Small intestine (tissue), 16 donors: ENCODE results near the gene B3GNT9. TPM values are rescaled to one million over a fixed set of nuclear protein-coding genes. Genes with fewer than 3 reads are reported as not detected.

Experiments used
- DNase-seq, 2 donors: peaks; one replicate each; pipeline versions ENCODE4 v3.0.0 to v3.0.0-alpha.2; 2013
- FAIRE-seq: peaks from 2 replicates; lab custom pipeline; 2012; peaks lifted over from hg19 to GRCh38; lab: Jason Lieb, UNC
- H3K27ac ChIP-seq, 3 donors: one replicate each; pipeline ENCODE4 v1.5.1; 2013; ENCODE audit warnings: low read length in 2 of 3, mild to moderate bottlenecking in 2 of 3, control low read depth in 1 of 3, inconsistent platforms in 1 of 3, low read depth in 1 of 3, moderate library complexity in 1 of 3
- H3K27me3 ChIP-seq, 3 donors: one replicate each; pipeline ENCODE4 v1.6.1; 2013; ENCODE audit warnings: low read length in 3 of 3, inconsistent platforms in 1 of 3; ENCODE audit not compliant: control insufficient read depth in 3 of 3, insufficient read depth in 3 of 3
- H3K36me3 ChIP-seq, 3 donors: one replicate each; pipeline ENCODE4 v1.6.1; 2013; ENCODE audit warnings: low read length in 3 of 3, inconsistent platforms in 1 of 3, low read depth in 1 of 3, mild to moderate bottlenecking in 1 of 3, moderate library complexity in 1 of 3; ENCODE audit not compliant: control insufficient read depth in 3 of 3, insufficient read depth in 2 of 3
- H3K4me1 ChIP-seq, 3 donors: one replicate each; pipeline ENCODE4 v1.6.1; 2013; ENCODE audit warnings: low read length in 2 of 3, inconsistent platforms in 1 of 3, low read depth in 1 of 3, mild to moderate bottlenecking in 1 of 3, moderate library complexity in 1 of 3; ENCODE audit not compliant: control insufficient read depth in 3 of 3, insufficient read depth in 2 of 3
- H3K4me3 ChIP-seq, 3 donors: one replicate each; pipeline ENCODE4 v1.5.1; 2013; ENCODE audit warnings: low read length in 3 of 3, control low read depth in 1 of 3, inconsistent platforms in 1 of 3, low read depth in 1 of 3, mild to moderate bottlenecking in 1 of 3, moderate library complexity in 1 of 3
- H3K9me3 ChIP-seq, 2 donors: one replicate each; pipeline ENCODE4 v1.6.1; 2013; ENCODE audit warnings: low read depth in 1 of 2, low read length in 1 of 2; ENCODE audit not compliant: control insufficient read depth in 2 of 2, insufficient read depth in 1 of 2
- WGBS, 3 donors: extraction: QIAGEN DNeasy Blood & Tissue Kit; methylation state at CpG; one replicate each; pipeline ENCODE4 v1.1.7; 2013; 5-methylcytosine and 5-hydroxymethylcytosine counted together
- long read RNA-seq, 10 donors: transcript quantifications; one replicate each; lab custom pipeline, GENCODE V29; 2026
- polyA plus RNA-seq, 4 donors: library from polyadenylated mRNA; stranded (reverse) in 3 of 4; unstranded in 1 of 4; fragments of 200-250 nt in 3 of 4; fragments of 120-200 nt in 1 of 4; gene quantifications; one replicate each; pipeline versions ENCODE4 v1.2.1 to v1.2.3, GENCODE V29; 2013
- donor health status: healthy with polysubstance abuse.
- donor health status: control.
- donor health status: control.
- donor health status: Bipolar disorder and iron deficiency.
- donor health status: healthy.

B3GNT9 gene
- polyA plus RNA-seq = 1 to 10 TPM in 3 of 4 donors, under 1 TPM in 1; 0.89 to 4.9 (median 2.6) TPM
- long read RNA-seq, donor 1 = 0 reads
- long read RNA-seq, donor 2, partial matches to known transcripts = 0 of 1 reads
- long read RNA-seq, donor 2, other reads (novel, unspliced or antisense) = 0 of 1 reads
- long read RNA-seq, donor 3, partial matches to known transcripts = 0 of 3 reads
- long read RNA-seq, donor 3, other reads (novel, unspliced or antisense) = 0 of 3 reads
- long read RNA-seq, donor 4 = 0 reads
- long read RNA-seq, donor 5, partial matches to known transcripts = 0 of 1 reads
- long read RNA-seq, donor 5, other reads (novel, unspliced or antisense) = 0 of 1 reads
- long read RNA-seq, donor 6, partial matches to known transcripts = 0 of 2 reads
- long read RNA-seq, donor 6, other reads (novel, unspliced or antisense) = 0 of 2 reads
- long read RNA-seq, donor 7, transcript B3GNT9-201 (2 exons, 2,917 nt) = major isoform, 5 of 84 reads
- long read RNA-seq, donor 7, partial matches to known transcripts = 79 of 84 reads
- long read RNA-seq, donor 7, other reads (novel, unspliced or antisense) = 0 of 84 reads
- long read RNA-seq, donor 8 = 0 reads
- long read RNA-seq, donor 9 = 0 reads
- long read RNA-seq, donor 10, partial matches to known transcripts = 0 of 1 reads
- long read RNA-seq, donor 10, other reads (novel, unspliced or antisense) = 0 of 1 reads

GRCh38 chr16:67150833-67151396, at the start of gene B3GNT9:
TSS of gene B3GNT9 (minus strand) at chr16:67150998. CDS start at chr16:67150485, 513 bp downstream.
- H3K9me3 ChIP-seq = no peaks in the 10 kb centered on the region
- peak; percentile 48 to 75 for DNase-seq
- H3K4me1 ChIP-seq = peaks cover 0 to 25% (median 0%) of the 10 kb centered on the region in 3 donors
- H3K27me3 ChIP-seq = peaks cover 0 to 63% (median 0%) of the 10 kb centered on the region in 3 donors
- H3K27ac ChIP-seq = peak within 1 kb of the TSS; percentile 34 to 77 (median 73)
- no peak for FAIRE-seq
- WGBS, 3 donors = 1 to 5% (median 3%) methylated on average over 30 to 34 of the region's 34 CpGs
- peak within 1 kb of the TSS; percentile 43 to 50 (median 49) for H3K4me3 ChIP-seq
- peaks cover 0 to 38% (median 6%) of the 10 kb centered on the region in 3 donors for H3K36me3 ChIP-seq

- Histone ChIP-seq H3K4me1 (peaks cover 0 to 17% (median 2%) of the 10 kb centered on the region in 3 donors), H3K27me3 (no peaks in the 10 kb centered on the region), H3K9me3 (no peaks in the 10 kb centered on the region), H3K27ac (no peak overlapping the region), H3K36me3 (peaks cover 10 to 80% (median 38%) of the 10 kb centered on the region in 3 donors), H3K4me3 (peak overlapping the region in 1 of 3 donors; percentile 93)
- FAIRE-seq (no peak), DNase-seq (no peak)
- 89 to 94% (median 90%) methylated on average over 8 of the region's 8 CpGs for WGBS, 3 donors
Measured at GRCh38 chr16:67200491-67200890, 49.7 kb upstream of the B3GNT9 start.

DNA sequence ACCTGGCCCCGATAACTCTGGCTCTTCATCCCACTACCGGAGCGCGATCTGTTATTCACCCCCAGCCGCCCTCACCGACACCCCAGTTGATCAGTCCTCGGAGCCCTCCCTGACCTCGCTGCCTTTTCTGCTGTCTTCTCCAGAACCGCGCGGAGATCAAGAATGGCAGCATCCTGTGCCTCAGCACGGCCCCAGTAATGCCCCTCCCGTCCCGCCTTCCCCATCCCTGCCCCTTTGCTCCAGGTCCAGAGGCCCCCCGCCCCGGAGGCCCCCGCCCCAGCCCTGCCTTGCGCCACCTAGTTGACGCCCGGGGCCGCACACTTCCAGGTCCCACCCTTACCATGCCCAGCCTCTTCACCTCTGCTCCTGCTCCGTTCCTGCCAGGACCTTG, 49.0 kb upstream of the B3GNT9 start:
- DNase-seq = peak; percentile 46 to 69
- 14 to 42% (median 22%) methylated on average over 22 of the region's 22 CpGs for WGBS, 3 donors
- Histone ChIP-seq H3K27ac (peak overlapping the region in 2 of 3 donors; percentile 14 to 99), H3K4me3 (peak overlapping the region in 2 of 3 donors; percentile 65 to 93), H3K9me3 (no peaks in the 10 kb centered on the region), H3K36me3 (peaks cover 13 to 85% (median 38%) of the 10 kb centered on the region in 3 donors), H3K4me1 (peaks cover 0 to 17% (median 2%) of the 10 kb centered on the region in 3 donors), H3K27me3 (no peaks in the 10 kb centered on the region)
- FAIRE-seq = no peak

- peaks cover 0 to 17% (median 2%) of the 10 kb centered on the region in 3 donors for H3K4me1 ChIP-seq
- FAIRE-seq = no peak
- peak within 1 kb of the TSS; percentile 10 to 93 (median 65) for H3K4me3 ChIP-seq
- peak within 1 kb of the TSS; percentile 93 to 99 (median 97) for H3K27ac ChIP-seq
- DNase-seq = peak; percentile 91 to 92
- 15 to 43% (median 33%) methylated on average over 45 to 61 of the region's 61 CpGs for WGBS, 3 donors
- no peaks in the 10 kb centered on the region for H3K9me3 ChIP-seq
- no peaks in the 10 kb centered on the region for H3K27me3 ChIP-seq
- peaks cover 13 to 86% (median 37%) of the 10 kb centered on the region in 3 donors for H3K36me3 ChIP-seq
Measured at GRCh38 chr16:67199011-67199807, 48.4 kb upstream of the B3GNT9 start, which contains the start of gene ELMO3. TSS of gene ELMO3 (plus strand) at chr16:67199131. CDS start at chr16:67199327, 196 bp downstream.

GRCh38 chr16:67198238-67198734, 47.5 kb upstream of the B3GNT9 start:
- H3K27ac ChIP-seq = peak overlapping the region; percentile 93 to 99 (median 97)
- peaks cover 2 to 24% (median 7%) of the 10 kb centered on the region in 3 donors for H3K4me1 ChIP-seq
- FAIRE-seq (no peak), DNase-seq (peak; percentile 65 to 82)
- peak overlapping the region in 1 of 3 donors; percentile 0 for H3K4me3 ChIP-seq
- H3K9me3 ChIP-seq = no peaks in the 10 kb centered on the region
- peaks cover 11 to 85% (median 32%) of the 10 kb centered on the region in 3 donors for H3K36me3 ChIP-seq
- 36 to 54% (median 47%) methylated on average over 11 to 12 of the region's 12 CpGs for WGBS, 3 donors
- H3K27me3 ChIP-seq = no peaks in the 10 kb centered on the region

- FAIRE-seq (no peak), DNase-seq (no peak)
- Histone ChIP-seq H3K9me3 (no peaks in the 10 kb centered on the region), H3K27ac (peak overlapping the region in 1 of 3 donors; percentile 97), H3K36me3 (peaks cover 11 to 85% (median 30%) of the 10 kb centered on the region in 3 donors), H3K4me1 (peaks cover 5 to 30% (median 11%) of the 10 kb centered on the region in 3 donors), H3K27me3 (no peaks in the 10 kb centered on the region), H3K4me3 (no peak overlapping the region)
- 61 to 74% (median 62%) methylated on average over 6 of the region's 6 CpGs for WGBS, 3 donors
Measured at GRCh38 chr16:67197704-67198103, 46.9 kb upstream of the B3GNT9 start.

DNA sequence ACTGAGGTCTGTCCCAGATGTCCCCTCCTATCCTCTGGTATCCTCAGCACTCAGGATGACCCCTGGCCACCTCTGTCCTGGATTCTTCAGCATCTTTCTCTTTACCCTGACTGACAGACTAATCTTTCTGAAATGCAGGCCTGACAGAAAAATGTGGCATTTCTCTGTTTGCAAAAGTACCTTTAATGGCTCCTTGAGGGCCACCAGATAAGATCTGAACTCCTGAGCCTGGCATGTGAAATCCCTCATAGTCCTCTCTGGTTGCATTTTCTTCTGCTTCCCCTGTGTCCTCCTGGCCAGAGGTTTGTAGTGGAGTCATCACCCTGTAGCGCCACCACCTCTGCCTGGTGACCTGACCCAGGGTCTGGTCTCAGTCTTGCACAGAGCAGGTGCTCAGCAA, 46.1 kb upstream of the B3GNT9 start:
- H3K9me3 ChIP-seq = no peaks in the 10 kb centered on the region
- H3K36me3 ChIP-seq = peaks cover 11 to 78% (median 24%) of the 10 kb centered on the region in 3 donors
- no peak overlapping the region for H3K27ac ChIP-seq
- no peak overlapping the region for H3K4me3 ChIP-seq
- H3K4me1 ChIP-seq = peaks cover 5 to 32% (median 11%) of the 10 kb centered on the region in 3 donors
- WGBS, 3 donors = 91 to 100% (median 96%) methylated on average over 1 of the region's 1 CpG
- DNase-seq (no peak), FAIRE-seq (no peak)
- H3K27me3 ChIP-seq = no peaks in the 10 kb centered on the region
